ENCODE data around the gene HAS3. TPM values are rescaled to one million over a fixed set of nuclear protein-coding genes. Genes with fewer than 3 reads are reported as not detected.
"Not testable (repeated sequence)": the region's sequence is repeated elsewhere in the genome, so short reads cannot be mapped to it uniquely, and the experiment has no call there.

The HAS3 gene
- total RNA-seq, 1 experiment from 2014 or later = 1.3 TPM

GRCh38 chr16:69115837-69116236 is 10.4 kb downstream of the HAS3 start:
- DNase-seq (ENCODE audit: low read depth) = no peak

GRCh38 chr16:69116256-69116875 is 10.9 kb downstream of the HAS3 start:
- no peak for DNase-seq (ENCODE audit: low read depth)

GRCh38 chr16:69116906-69117305 is 11.5 kb downstream of the HAS3 start:
- DNase-seq (ENCODE audit: low read depth) = no peak

GRCh38 chr16:69118468-69118867 is 13.0 kb downstream of the HAS3 start:
- DNase-seq (ENCODE audit: low read depth) = no peak

GRCh38 chr16:69118994-69119393 is 13.5 kb downstream of the HAS3 start:
- no peak for DNase-seq (ENCODE audit: low read depth)

GRCh38 chr16:69119536-69119935 is 14.1 kb downstream of the HAS3 start:
- no peak for DNase-seq (ENCODE audit: low read depth)

- no peak for DNase-seq (ENCODE audit: low read depth)
Observed at GRCh38 chr16:69120096-69120664, 14.7 kb downstream of the HAS3 start.

GRCh38 chr16:69123910-69124309 is 18.5 kb downstream of the HAS3 start:
- peak; percentile 77 for DNase-seq (ENCODE audit: low read depth)

- not testable (repeated sequence) for DNase-seq (ENCODE audit: low read depth)
Observed at GRCh38 chr16:69124406-69124805, 19.0 kb downstream of the HAS3 start.

GRCh38 chr16:69124961-69125360 is 19.5 kb downstream of the HAS3 start:
- not testable (repeated sequence) for DNase-seq (ENCODE audit: low read depth)

GRCh38 chr16:69126221-69126620 is 20.8 kb downstream of the HAS3 start:
- DNase-seq (ENCODE audit: low read depth) = no peak

GRCh38 chr16:69126801-69127200 is 21.3 kb downstream of the HAS3 start:
- not testable (repeated sequence) for DNase-seq (ENCODE audit: low read depth)

GRCh38 chr16:69127966-69128510 is 22.6 kb downstream of the HAS3 start:
- DNase-seq (ENCODE audit: low read depth) = no peak

- DNase-seq (ENCODE audit: low read depth) = no peak
Observed at GRCh38 chr16:69130461-69130860, 25.0 kb downstream of the HAS3 start.

- no peak for DNase-seq (ENCODE audit: low read depth)
Observed at GRCh38 chr16:69131167-69131838, 25.9 kb downstream of the HAS3 start.

GRCh38 chr16:69131839-69132423 is 26.5 kb downstream of the HAS3 start:
- DNase-seq (ENCODE audit: low read depth) = peak; percentile 78

GRCh38 chr16:69132424-69133252 is 27.2 kb downstream of the HAS3 start, which contains the start of the genes CHTF8 and UTP4:
Gene CHTF8, minus strand, starts transcription at chr16:69132588. Its CDS starts 11,130 bp downstream, at chr16:69121458.
Gene UTP4, plus strand, starts transcription at chr16:69132649. Its CDS starts 811 bp downstream, at chr16:69133460.
- peak; percentile 79 for DNase-seq (ENCODE audit: low read depth)

GRCh38 chr16:69133373-69133954 is 28.0 kb downstream of the HAS3 start:
- no peak for DNase-seq (ENCODE audit: low read depth)

GRCh38 chr16:69138608-69139007 is 33.2 kb downstream of the HAS3 start:
- DNase-seq (ENCODE audit: low read depth) = no peak

GRCh38 chr16:69139464-69139863 is 34.0 kb downstream of the HAS3 start:
- DNase-seq (ENCODE audit: low read depth) = not testable (repeated sequence)

- no peak for DNase-seq (ENCODE audit: low read depth)
Observed at GRCh38 chr16:69141014-69141413, 35.6 kb downstream of the HAS3 start.

Measured in M059J (cell line).